Duodenal mucosa (tissue), 2 donors: ENCODE measurements around the gene XRCC2.
A peak's percentile ranks its signal among the peaks of the same experiment; 100 is the strongest.
"Not testable (repeated sequence)": the region's sequence is repeated elsewhere in the genome, so short reads cannot be mapped to it uniquely, and the experiment has no call there.

ENCODE experiments used
- H3K27ac ChIP-seq: one replicate; pipeline ENCODE4 v1.7.0; 2013; ENCODE audit warnings: low read depth, low read length
- H3K27me3 ChIP-seq, 2 donors: one replicate each; pipeline ENCODE4 v1.7.0; 2013; ENCODE audit warnings: low read length in 2 of 2, control low read depth in 1 of 2; ENCODE audit not compliant: insufficient read depth in 2 of 2, control insufficient read depth in 1 of 2
- H3K36me3 ChIP-seq, 2 donors: one replicate each; pipeline ENCODE4 v1.7.0; 2013; ENCODE audit warnings: low read length in 2 of 2, control low read depth in 1 of 2; ENCODE audit not compliant: insufficient read depth in 2 of 2, control insufficient read depth in 1 of 2
- H3K4me1 ChIP-seq, 2 donors: one replicate each; pipeline ENCODE4 v1.7.0; 2013; ENCODE audit warnings: low read length in 2 of 2, control low read depth in 1 of 2; ENCODE audit not compliant: insufficient read depth in 2 of 2, control insufficient read depth in 1 of 2
- H3K4me3 ChIP-seq, 2 donors: one replicate each; pipeline ENCODE4 v1.7.0; 2013; ENCODE audit warnings: low read length in 2 of 2, low read depth in 1 of 2
- H3K9ac ChIP-seq, 2 donors: one replicate each; pipeline ENCODE4 v1.7.0; 2013; ENCODE audit warnings: low read length in 2 of 2, low read depth in 1 of 2
- H3K9me3 ChIP-seq, 2 donors: one replicate each; pipeline ENCODE4 v1.7.0; 2013; ENCODE audit warnings: low read length in 2 of 2, control low read depth in 1 of 2; ENCODE audit not compliant: control insufficient read depth in 1 of 2

XRCC2 gene

DNA sequence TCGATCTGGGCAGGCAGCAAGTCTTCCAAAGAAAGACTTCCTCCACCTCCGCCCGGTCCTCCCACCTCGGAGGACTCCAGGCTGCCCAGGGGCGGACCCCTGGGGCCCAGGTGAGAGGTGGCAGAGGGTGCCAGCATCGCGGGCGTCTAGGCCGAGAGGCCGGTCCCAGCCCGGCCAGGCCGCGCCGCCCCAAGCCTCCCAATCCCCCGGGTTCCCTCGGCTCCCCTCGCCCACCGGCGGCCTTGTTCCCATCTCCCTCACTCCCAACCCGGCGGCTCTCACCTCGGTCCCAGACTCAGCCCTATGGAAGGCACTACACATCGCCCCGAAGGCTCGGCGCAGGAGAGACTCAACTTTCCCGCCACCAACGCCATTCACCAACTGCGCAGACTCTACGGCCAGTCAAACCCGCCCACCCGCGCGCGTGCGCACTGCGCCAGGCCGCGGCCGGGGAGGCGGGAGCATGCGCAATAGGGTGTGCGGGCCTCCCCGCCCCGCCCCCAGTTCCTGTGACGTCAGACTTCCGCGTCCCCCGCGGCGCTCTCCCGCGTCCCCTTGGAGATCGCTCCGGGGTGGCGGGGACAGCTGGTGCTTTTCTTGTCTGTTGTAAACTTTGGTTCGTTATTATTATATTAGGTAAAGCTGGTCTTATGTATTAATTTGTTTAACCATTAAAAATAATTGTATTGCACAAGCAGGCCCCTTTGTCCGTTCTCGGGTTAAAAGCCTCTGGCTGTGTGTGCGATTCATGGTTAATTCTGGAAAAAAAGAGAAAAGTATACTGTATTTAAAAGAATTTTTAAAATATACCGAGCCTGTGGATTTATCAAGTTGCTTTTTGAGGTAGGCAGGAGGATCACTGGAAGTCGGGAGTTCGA lies at the start of gene XRCC2:
Gene XRCC2, minus strand, starts transcription at position 383 of the 878 bp plus-strand sequence. Its CDS starts 62 bp downstream, at position 321.
- H3K27ac ChIP-seq, result no peak within 1 kb of the TSS
- peak within 1 kb of the TSS; percentile 65 to 70 for H3K9ac ChIP-seq
- H3K27me3 ChIP-seq, result no peaks in the 10 kb centered on the region
- peak within 1 kb of the TSS; percentile 83 to 87 for H3K4me3 ChIP-seq
- H3K36me3 ChIP-seq, result no peaks in the 10 kb centered on the region
- H3K4me1 ChIP-seq, result peaks cover 9 to 12% of the 10 kb centered on the region in 2 donors
- no peaks in the 10 kb centered on the region for H3K9me3 ChIP-seq

DNA sequence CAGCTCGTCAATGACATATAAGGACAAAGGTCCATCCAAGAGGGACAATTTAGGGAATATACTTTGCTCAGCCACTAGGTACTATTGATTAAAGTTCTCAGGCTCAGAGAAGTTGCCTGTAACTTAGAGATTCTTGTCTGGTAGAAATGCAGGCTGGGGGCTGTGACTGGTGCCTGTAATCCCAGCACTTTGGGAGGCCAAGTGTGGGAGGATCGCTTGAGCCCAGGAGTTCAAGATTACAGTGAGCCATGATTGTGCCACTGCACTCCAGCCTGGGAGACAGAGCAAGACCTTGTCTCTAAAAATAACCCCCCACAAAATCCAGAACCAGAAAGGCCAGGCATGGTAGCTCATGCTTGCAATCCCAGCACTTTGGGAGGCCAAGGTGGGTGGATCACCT lies 47.4 kb upstream of the XRCC2 start:
- Histone ChIP-seq H3K27me3 (no peaks in the 10 kb centered on the region), H3K4me3 (no peak overlapping the region), H3K36me3 (no peaks in the 10 kb centered on the region), H3K9ac (no peak overlapping the region), H3K9me3 (no peaks in the 10 kb centered on the region), H3K4me1 (no peaks in the 10 kb centered on the region), H3K27ac (no peak overlapping the region)

DNA sequence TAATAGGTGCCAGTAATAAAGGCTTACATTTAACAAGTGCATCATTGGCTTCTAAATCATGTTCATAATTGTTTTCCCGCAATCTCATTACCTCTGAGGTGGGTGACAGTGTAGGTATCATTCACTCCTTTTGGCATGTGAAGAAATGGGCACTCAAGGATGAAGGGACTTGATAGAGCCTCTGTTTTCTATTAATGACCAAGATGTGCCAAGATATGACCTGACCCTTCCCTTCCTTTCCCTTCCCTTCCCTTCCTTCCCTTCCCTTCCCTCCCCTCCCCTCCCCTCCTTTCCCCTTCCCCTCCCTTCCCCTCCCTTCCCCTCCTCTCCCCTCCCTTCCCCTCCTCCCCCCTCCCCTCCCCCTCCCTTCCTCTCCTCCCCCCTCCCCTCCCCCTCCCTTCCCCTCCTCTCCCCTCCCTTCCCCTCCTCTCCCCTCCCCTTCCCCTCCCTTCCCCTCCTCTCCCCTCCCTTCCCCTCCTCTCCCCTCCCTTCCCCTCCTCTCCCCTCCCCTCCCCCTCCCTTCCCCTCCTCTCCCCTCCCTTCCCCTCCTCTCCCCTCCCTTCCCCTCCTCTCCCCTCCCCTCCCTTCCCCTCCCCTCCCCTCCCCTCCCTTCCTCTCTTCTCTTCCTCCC lies 36.6 kb upstream of the XRCC2 start:
- H3K4me3 ChIP-seq, H3K36me3 ChIP-seq, H3K27me3 ChIP-seq, H3K4me1 ChIP-seq, H3K9ac ChIP-seq, H3K27ac ChIP-seq, H3K9me3 ChIP-seq: not testable (repeated sequence)

DNA sequence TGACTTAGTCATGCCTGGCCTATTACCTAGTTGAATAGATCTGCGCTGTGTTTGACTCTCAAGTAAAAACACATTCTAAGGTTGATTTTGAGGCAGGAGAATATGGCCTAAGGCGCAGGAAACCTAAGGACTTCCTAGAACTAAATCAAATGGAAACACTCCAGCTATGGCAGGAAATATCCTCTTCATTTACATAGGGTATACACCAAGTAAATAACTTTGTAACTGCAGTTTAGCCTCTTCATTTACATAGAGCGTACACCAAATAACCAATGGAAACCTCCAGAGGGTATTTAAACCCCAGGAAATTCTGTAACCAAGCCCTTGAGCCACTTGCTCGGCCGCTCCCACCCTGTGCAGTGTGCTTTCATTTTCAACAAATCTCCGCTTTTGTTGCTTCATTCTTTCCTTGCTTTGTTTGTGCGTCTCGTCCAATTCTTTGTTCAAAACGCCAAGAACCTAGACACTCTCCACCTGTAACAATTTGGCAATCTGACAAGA lies 35.6 kb upstream of the XRCC2 start:
- no peaks in the 10 kb centered on the region for H3K4me1 ChIP-seq
- H3K9me3 ChIP-seq, result no peaks in the 10 kb centered on the region
- H3K9ac ChIP-seq, result no peak overlapping the region
- H3K4me3 ChIP-seq, result no peak overlapping the region
- H3K36me3 ChIP-seq, result no peaks in the 10 kb centered on the region
- no peak overlapping the region for H3K27ac ChIP-seq
- H3K27me3 ChIP-seq, result no peaks in the 10 kb centered on the region

DNA sequence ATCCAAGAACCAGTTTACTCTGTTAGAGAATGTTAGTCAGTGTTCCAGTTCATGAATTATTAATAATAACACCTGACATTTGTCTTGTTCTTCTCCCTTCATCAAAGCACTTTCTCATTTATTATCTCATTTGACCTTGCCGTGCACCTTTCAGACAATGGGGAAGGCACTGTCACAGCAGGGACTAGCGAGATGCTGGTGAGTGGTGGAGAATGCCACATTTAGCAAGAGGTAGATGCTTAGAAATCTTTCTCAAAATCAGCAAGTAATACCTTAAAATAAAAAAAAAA lies 34.2 kb upstream of the XRCC2 start:
- peaks cover 1 to 4% of the 10 kb centered on the region in 2 donors for H3K9me3 ChIP-seq
- H3K9ac ChIP-seq, result no peak overlapping the region
- H3K27ac ChIP-seq, result no peak overlapping the region
- H3K27me3 ChIP-seq, result no peaks in the 10 kb centered on the region
- no peak overlapping the region for H3K4me3 ChIP-seq
- H3K36me3 ChIP-seq, result no peaks in the 10 kb centered on the region
- no peaks in the 10 kb centered on the region for H3K4me1 ChIP-seq

DNA sequence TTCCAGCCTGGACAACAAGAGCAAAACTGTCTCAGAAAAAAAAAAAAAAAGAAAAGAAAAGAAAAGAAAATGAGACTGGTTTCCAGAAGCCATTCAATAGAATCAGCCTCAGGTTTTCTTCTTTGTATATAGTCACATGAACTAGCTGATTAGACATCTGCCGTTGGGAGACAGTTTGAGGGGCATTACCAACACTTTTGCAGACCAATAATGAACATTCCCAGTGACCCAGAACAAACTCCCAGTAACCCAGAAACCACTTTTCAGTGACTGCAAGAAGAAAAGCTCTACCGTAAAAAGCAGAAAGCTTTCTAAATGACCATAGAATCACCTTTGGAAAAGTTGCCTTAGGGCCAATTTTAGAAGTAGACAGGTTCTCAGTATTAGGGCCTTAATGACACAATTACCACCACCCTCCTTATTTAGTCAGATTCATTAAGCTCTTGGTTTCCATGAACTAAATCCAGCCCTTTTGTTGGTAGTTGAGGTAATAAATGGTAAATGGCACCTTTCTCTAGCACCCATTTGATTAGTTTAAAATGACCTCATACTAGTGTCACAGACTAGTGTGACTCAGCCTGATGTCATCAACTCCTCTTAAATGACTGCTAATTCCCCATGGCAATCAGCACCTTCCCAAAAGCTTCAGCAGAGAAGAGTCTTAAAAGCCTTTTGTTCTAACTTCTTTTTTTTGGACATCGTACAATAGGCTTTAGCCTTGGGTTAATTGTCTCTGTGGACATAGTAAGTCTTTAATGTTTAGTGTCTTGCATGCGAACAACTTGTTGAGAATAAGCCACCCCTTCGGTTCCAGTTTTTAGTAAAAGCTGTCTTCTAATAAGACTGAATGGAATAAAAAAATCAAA lies 33.6 kb upstream of the XRCC2 start:
- Histone ChIP-seq H3K9ac (no peak overlapping the region), H3K27me3 (no peaks in the 10 kb centered on the region), H3K36me3 (no peaks in the 10 kb centered on the region), H3K9me3 (peaks cover 7 to 10% of the 10 kb centered on the region in 2 donors), H3K4me1 (no peaks in the 10 kb centered on the region), H3K27ac (no peak overlapping the region), H3K4me3 (no peak overlapping the region)

DNA sequence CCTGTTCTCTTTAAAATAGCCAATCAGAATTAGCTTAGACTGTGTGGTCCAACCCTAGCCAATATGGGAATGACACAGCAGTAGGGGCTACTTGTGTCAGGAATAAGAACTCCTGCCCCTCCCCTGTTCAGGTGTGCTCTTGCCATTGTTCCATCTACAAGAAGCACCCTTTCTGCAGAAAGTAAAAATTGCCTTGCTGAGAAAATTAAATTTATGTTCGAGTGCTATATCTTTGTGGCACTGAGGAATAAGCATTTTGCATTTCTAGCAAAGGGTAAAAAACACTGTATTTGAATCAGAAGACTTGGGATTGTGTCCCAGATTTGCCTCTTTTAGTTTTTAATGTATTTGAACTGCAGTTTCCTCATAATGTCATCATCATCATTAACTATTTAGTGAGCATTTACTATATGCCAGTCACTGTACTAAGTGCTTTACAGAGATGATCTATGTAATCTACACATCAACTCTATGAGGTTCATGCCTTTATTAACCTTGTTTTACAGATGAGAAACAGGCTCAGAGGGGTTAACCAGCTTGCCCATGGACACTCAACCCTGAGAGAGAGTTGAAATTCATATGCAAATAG lies 28.9 kb upstream of the XRCC2 start:
- H3K36me3 ChIP-seq, result no peaks in the 10 kb centered on the region
- H3K4me3 ChIP-seq, result no peak overlapping the region
- no peaks in the 10 kb centered on the region for H3K4me1 ChIP-seq
- no peaks in the 10 kb centered on the region for H3K27me3 ChIP-seq
- H3K9ac ChIP-seq, result no peak overlapping the region
- no peak overlapping the region for H3K27ac ChIP-seq
- peaks cover 8 to 12% of the 10 kb centered on the region in 2 donors for H3K9me3 ChIP-seq

DNA sequence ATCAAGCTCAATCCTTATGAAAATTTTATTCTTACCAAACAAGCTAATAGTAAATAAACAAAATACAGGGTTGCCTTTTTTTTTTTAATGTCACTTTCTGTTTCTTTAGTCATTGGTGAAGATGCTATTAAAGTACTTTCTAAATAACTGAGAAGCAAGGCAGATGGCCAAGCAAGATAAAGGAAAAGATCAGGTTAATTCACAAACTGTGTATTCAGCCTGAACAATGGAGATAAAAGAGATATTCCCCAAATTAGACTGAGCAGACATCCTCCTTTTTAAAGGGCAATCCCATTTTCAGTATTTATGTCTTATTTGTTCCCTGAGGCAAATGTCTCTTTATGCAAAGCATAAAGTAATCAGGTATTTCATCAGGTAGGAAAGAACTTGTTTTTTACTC lies 23.1 kb upstream of the XRCC2 start:
- H3K9ac ChIP-seq, result no peak overlapping the region
- no peaks in the 10 kb centered on the region for H3K27me3 ChIP-seq
- H3K36me3 ChIP-seq, result no peaks in the 10 kb centered on the region
- H3K9me3 ChIP-seq, result no peaks in the 10 kb centered on the region
- H3K27ac ChIP-seq, result no peak overlapping the region
- no peak overlapping the region for H3K4me3 ChIP-seq
- no peaks in the 10 kb centered on the region for H3K4me1 ChIP-seq

DNA sequence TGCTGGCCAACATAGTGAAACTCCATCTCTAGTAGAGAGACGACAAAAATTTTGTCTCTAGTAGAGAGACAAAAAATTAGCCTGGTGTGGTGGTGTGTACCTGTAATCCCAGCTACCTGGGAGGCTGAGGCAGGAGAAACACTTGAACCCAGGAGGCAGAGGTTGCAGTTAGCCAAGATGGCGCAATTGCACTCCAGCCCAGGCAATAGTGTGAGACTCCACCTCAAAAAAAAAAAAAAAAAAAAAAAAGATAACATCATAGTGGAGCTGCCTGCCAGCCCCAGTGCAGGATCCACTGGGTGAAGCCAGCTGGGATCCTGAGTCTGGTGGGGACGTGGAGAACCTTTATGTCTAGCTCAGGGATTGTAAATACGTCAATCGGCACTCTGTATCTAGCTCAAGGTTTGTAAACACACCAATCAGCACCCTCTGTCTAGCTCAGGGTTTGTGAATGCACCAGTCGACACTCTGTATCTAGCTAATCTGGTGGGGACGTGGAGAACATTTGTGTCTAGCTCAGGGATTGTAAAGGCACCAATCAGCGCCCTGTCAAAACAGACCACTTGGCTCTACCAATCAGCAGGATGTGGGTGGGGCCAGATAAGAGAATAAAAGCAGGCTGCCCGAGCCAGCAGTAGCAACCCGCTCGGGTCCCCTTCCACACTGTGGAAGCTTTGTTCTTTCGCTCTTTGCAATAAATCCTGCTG lies 21.5 kb upstream of the XRCC2 start:
- not testable (repeated sequence) for H3K4me3 ChIP-seq, H3K27me3 ChIP-seq, H3K27ac ChIP-seq, H3K9ac ChIP-seq, H3K36me3 ChIP-seq, H3K9me3 ChIP-seq, H3K4me1 ChIP-seq
